Measurements from ENCODE around the gene FBN3. TPM values are rescaled to one million over a fixed set of nuclear protein-coding genes. Genes with fewer than 3 reads are reported as not detected.

The FBN3 gene
- polyA plus RNA-seq, 1 donor from 2014 or later = 52.7 TPM

- no peaks in the 10 kb centered on the region for H3K36me3 ChIP-seq (ENCODE audit: insufficient read depth, low read length)
- no peak overlapping the region for H2AFZ ChIP-seq (ENCODE audit: low read depth, low read length)
- H3K4me3 ChIP-seq (ENCODE audit: low read length) = no peak overlapping the region
- H3F3A ChIP-seq (ENCODE audit: insufficient read depth, low read length, poor library complexity, severe bottlenecking) = no peaks in the 10 kb centered on the region
- H3K27ac ChIP-seq (ENCODE audit: low read length) = no peak overlapping the region
- no peak overlapping the region for H3K9ac ChIP-seq (ENCODE audit: low read length)
- no peak for TF ChIP-seq RAD21 (conservative IDR thresholded peaks at IDR 0.05)
- no peak for TF ChIP-seq MXI1 (conservative IDR thresholded peaks at IDR 0.05; ENCODE audit: poor library complexity, severe bottlenecking)
- TF ChIP-seq EZH2 (IDR thresholded peaks at IDR 0.05; ENCODE audit: borderline replicate concordance, insufficient read depth, low read length, poor library complexity, severe bottlenecking) = no peak
- no peak for TF ChIP-seq CTCF (IDR thresholded peaks at IDR 0.05; ENCODE audit: poor library complexity, severe bottlenecking)
- TF ChIP-seq, protein P1, sequence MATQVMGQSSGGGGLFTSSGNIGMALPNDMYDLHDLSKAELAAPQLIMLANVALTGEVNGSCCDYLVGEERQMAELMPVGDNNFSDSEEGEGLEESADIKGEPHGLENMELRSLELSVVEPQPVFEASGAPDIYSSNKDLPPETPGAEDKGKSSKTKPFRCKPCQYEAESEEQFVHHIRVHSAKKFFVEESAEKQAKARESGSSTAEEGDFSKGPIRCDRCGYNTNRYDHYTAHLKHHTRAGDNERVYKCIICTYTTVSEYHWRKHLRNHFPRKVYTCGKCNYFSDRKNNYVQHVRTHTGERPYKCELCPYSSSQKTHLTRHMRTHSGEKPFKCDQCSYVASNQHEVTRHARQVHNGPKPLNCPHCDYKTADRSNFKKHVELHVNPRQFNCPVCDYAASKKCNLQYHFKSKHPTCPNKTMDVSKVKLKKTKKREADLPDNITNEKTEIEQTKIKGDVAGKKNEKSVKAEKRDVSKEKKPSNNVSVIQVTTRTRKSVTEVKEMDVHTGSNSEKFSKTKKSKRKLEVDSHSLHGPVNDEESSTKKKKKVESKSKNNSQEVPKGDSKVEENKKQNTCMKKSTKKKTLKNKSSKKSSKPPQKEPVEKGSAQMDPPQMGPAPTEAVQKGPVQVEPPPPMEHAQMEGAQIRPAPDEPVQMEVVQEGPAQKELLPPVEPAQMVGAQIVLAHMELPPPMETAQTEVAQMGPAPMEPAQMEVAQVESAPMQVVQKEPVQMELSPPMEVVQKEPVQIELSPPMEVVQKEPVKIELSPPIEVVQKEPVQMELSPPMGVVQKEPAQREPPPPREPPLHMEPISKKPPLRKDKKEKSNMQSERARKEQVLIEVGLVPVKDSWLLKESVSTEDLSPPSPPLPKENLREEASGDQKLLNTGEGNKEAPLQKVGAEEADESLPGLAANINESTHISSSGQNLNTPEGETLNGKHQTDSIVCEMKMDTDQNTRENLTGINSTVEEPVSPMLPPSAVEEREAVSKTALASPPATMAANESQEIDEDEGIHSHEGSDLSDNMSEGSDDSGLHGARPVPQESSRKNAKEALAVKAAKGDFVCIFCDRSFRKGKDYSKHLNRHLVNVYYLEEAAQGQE (IDR thresholded peaks at IDR 0.05; ENCODE audit: borderline replicate concordance) = no peak
- TF ChIP-seq TAF1 (IDR thresholded peaks at IDR 0.05; ENCODE audit: low read depth) = no peak
- TF ChIP-seq POLR2AphosphoS5 (IDR thresholded peaks at IDR 0.05) = no peak
- TF ChIP-seq EP300 (conservative IDR thresholded peaks at IDR 0.05; ENCODE audit: poor library complexity, severe bottlenecking) = no peak
- TF ChIP-seq SMC3 (conservative IDR thresholded peaks at IDR 0.05; ENCODE audit: poor library complexity) = no peak
- no peak overlapping the region for H3K4me2 ChIP-seq (ENCODE audit: low read length)
- H3K9me3 ChIP-seq (ENCODE audit: low read length) = no peaks in the 10 kb centered on the region
- no peaks in the 10 kb centered on the region for H3K79me2 ChIP-seq (replicated peaks; ENCODE audit: insufficient read depth, low read length)
- H3K27me3 ChIP-seq (ENCODE audit: insufficient read depth, low read depth, low read length) = no peaks in the 10 kb centered on the region
- H4K20me1 ChIP-seq (ENCODE audit: insufficient read depth) = no peaks in the 10 kb centered on the region
- no peaks in the 10 kb centered on the region for H3K9me2 ChIP-seq (ENCODE audit: insufficient read depth, low read length)
These were observed 105.4 kb downstream of the FBN3 start for GRCh38 chr19:8044018-8044417.

DNA sequence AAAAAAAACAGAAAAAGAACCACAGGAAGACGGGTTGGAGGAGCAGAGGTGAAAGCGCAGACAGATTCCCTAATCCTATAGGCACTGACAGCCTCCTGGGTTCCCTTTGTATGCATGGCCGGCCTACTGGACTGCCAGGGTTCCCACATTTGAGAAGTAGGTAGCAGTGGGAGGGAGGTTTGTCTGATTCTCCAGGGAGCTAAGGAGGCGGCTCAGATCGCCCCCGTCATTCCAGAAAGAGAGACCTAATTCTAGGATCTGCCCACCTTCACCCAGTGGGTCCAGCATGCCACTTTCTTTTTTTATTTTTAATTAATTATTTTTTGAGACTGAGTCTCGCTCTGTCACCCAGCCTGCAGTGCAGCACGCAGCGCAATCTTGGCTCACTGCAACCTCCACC lies 106.5 kb downstream of the FBN3 start:
- no peaks in the 10 kb centered on the region for H3K27me3 ChIP-seq (ENCODE audit: insufficient read depth, low read depth, low read length)
- H3K27ac ChIP-seq (ENCODE audit: low read length) = no peak overlapping the region
- H3K4me3 ChIP-seq (ENCODE audit: low read length) = no peak overlapping the region
- no peaks in the 10 kb centered on the region for H4K20me1 ChIP-seq (ENCODE audit: insufficient read depth)
- no peaks in the 10 kb centered on the region for H3K36me3 ChIP-seq (ENCODE audit: insufficient read depth, low read length)
- no peaks in the 10 kb centered on the region for H3F3A ChIP-seq (ENCODE audit: insufficient read depth, low read length, poor library complexity, severe bottlenecking)
- no peaks in the 10 kb centered on the region for H3K9me3 ChIP-seq (ENCODE audit: low read length)
- H3K79me2 ChIP-seq (replicated peaks; ENCODE audit: insufficient read depth, low read length) = no peaks in the 10 kb centered on the region
- no peaks in the 10 kb centered on the region for H3K9me2 ChIP-seq (ENCODE audit: insufficient read depth, low read length)
- TF ChIP-seq, protein P1 (IDR thresholded peaks at IDR 0.05; ENCODE audit: borderline replicate concordance) = no peak
- TF ChIP-seq EP300 (conservative IDR thresholded peaks at IDR 0.05; ENCODE audit: poor library complexity, severe bottlenecking) = no peak
- TF ChIP-seq CTCF (IDR thresholded peaks at IDR 0.05; ENCODE audit: poor library complexity, severe bottlenecking) = no peak
- no peak for TF ChIP-seq SMC3 (conservative IDR thresholded peaks at IDR 0.05; ENCODE audit: poor library complexity)
- TF ChIP-seq EZH2 (IDR thresholded peaks at IDR 0.05; ENCODE audit: borderline replicate concordance, insufficient read depth, low read length, poor library complexity, severe bottlenecking) = no peak
- no peak for TF ChIP-seq TAF1 (IDR thresholded peaks at IDR 0.05; ENCODE audit: low read depth)
- TF ChIP-seq RAD21 (conservative IDR thresholded peaks at IDR 0.05) = no peak
- no peak for TF ChIP-seq POLR2AphosphoS5 (IDR thresholded peaks at IDR 0.05)
- no peak for TF ChIP-seq MXI1 (conservative IDR thresholded peaks at IDR 0.05; ENCODE audit: poor library complexity, severe bottlenecking)
- H2AFZ ChIP-seq (ENCODE audit: low read depth, low read length) = no peak overlapping the region
- H3K4me2 ChIP-seq (ENCODE audit: low read length) = no peak overlapping the region
- H3K9ac ChIP-seq (ENCODE audit: low read length) = no peak overlapping the region

All from neural cell (in vitro differentiated cells).